GM13976 (cell line): ENCODE results near the gene PLPP7.
"Not testable (repeated sequence)": the region's sequence is repeated elsewhere in the genome, so short reads cannot be mapped to it uniquely, and the experiment has no call there.

Experiments used
- DNase-seq: peaks from one replicate; pipeline ENCODE4 v3.0.0; 2012; ENCODE audit warnings: low spot score
- in situ Hi-C: fragments of 300-500 bp; cut with MboI; formaldehyde crosslinking; loops from one replicate; pipeline ENCODE4 v1.12.0; 2022; ENCODE audit warnings: low sequenced_read_pairs, mixed read lengths, inconsistent platforms; ENCODE audit not compliant: unreplicated experiment
- TF ChIP-seq, protein P1 (sequence below): IDR thresholded peaks from 2 replicates; pipeline ENCODE4 v1.5.1; 2012; ENCODE audit warnings: borderline replicate concordance, mild to moderate bottlenecking; ENCODE audit not compliant: insufficient read depth; ENCODE audit errors: extremely low read depth, missing control alignments, control extremely low read depth

PLPP7 gene

DNA sequence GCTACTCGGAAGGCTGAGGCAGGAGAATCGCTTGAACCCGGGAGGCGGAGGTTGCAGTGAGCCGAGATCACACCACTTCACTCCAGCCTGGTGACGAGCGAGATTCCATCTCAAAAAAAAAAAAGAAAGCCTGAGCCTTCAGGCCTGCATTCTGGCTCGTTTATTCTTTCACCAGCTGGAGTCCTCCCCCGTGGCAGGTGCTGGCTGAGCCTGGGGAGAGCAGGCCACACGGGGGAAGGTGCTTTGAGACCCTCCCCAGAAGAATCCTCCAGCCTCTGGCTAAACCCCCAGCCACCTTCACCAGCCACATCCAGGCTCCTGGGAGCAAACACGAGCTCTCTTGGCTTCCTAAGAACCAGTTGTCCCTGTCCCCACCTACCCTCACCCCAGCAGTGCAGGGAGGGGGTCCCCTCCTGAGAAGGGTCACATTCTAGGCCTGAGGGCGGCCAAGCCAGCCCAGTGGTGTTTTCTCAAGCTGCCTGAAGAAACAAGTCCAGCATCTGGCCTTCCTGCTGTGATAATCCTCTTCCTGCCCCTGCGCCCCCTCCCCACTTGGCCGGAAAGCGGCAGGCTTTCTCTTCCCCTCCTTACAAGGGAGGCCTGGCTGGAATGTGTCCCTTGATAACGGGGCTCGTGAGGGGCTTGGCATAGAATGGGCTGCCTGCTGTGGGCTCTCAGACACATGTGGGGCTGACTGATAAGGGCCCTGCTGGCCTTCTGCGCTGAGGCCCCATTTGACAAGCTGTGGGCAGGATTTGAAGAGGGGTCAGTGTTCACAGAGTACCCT, 41.5 kb downstream of the PLPP7 start:
- TF ChIP-seq, protein P1, sequence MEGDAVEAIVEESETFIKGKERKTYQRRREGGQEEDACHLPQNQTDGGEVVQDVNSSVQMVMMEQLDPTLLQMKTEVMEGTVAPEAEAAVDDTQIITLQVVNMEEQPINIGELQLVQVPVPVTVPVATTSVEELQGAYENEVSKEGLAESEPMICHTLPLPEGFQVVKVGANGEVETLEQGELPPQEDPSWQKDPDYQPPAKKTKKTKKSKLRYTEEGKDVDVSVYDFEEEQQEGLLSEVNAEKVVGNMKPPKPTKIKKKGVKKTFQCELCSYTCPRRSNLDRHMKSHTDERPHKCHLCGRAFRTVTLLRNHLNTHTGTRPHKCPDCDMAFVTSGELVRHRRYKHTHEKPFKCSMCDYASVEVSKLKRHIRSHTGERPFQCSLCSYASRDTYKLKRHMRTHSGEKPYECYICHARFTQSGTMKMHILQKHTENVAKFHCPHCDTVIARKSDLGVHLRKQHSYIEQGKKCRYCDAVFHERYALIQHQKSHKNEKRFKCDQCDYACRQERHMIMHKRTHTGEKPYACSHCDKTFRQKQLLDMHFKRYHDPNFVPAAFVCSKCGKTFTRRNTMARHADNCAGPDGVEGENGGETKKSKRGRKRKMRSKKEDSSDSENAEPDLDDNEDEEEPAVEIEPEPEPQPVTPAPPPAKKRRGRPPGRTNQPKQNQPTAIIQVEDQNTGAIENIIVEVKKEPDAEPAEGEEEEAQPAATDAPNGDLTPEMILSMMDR = no peak
- in situ Hi-C loops = loop anchor here (10.0 kb wide), 1 partner anchor 156 kb away; no protein-coding TSS in a partner anchor
- no peak for DNase-seq

DNA sequence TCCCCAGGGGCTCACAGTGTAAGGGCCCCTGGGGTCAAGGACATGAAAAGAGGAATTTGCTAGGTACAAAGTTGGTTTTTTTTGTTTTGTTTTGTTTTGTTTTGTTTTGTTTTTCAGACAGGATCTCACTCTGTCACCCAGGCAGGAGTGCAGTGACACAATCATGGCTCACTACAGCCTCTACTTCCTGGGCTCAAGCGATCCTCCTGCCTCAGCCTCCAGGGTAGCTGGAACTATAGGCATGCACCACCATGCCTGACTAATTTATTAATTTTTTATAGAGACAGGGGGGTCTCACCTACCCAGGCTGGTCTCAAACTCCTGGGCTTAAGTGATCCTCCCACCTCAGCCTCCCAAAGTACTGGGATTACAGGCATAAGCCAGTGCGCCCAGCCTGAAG, 42.5 kb downstream of the PLPP7 start:
- in situ Hi-C loops = loop anchor here (10.0 kb wide), 1 partner anchor 157 kb away; no protein-coding TSS in a partner anchor
- DNase-seq = not testable (repeated sequence)

DNA sequence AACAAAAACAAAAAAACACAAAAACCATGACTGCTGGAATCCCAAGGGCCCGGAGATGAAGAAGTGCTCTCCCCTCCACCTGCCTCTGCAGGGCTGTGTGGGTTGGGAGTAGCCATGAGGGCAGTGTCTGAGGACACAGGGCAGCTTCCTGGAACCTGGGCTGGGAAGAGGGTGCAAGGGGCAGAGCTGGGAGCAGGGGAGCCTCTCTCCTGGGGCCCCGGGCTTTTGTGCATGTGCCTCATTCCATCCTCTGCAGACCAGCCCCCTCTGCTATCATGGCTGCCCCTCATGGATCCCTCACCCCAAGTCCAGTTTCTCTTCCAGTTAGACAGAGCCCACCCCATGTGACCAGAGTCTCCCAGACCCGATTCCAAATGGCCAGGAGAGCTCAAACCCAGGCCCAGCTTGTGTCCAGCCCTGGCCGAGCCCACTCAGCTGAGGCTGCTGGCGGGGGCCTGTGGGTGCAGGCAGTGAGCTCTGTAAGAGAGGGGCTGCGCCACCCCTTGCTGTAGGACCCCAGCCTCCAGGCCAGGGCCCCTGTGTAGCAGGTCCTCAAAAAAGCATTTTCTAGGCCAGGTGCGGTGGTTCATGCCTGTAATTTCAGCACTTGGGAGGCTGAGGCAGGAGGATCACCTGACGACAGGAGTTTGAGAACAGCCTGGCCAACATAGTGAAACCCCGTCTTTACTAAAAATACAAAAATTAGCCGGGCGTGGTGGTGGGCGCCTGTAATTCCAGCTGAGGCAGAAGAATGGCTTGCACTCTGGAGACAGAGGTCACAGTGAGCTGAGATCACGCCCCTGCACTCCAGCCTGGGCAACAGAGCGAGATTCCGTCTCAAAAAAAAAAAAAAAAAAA, 44.5 kb downstream of the PLPP7 start:
- TF ChIP-seq, protein P1 = no peak
- in situ Hi-C loops = loop anchor here (10.0 kb wide), 1 partner anchor 159 kb away; no protein-coding TSS in a partner anchor
- DNase-seq = no peak

DNA sequence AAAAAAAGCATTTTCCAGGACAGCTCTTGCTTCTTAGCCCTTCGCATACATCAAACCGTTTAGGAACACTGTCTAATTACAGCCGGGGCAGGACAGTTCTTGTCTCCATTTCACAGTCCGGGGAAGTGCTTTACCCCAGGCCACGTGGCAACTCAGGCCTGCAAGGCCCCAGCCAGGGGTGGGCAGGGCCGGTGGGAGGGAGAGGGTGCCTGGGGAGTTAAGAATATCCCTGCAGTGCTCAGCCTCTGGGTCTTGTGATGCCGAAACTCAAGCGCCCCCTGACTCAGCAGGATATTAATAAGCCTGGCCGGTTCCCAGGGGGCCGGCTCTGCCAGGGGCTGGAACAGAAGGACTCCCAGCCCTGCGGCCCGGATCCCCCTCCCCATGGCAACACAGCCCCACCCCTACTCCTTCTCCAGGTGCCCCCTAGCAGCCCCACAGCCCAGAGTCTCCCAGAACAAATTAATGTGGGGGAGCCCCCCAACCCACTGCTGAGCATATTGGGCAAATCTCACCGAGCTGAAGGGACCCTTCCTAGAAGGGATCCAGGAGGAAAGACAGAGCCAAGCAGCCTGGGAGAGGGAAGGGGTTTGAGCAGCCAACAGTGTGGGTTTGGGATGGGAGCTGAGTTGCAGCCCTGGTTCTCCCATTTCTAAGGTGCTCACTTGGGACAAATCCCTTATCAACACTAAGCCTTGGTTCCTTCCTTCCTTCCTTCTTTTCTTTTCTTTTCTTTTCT, 45.3 kb downstream of the PLPP7 start:
- DNase-seq = no peak
- in situ Hi-C loops = loop anchor here (10.0 kb wide), 1 partner anchor 160 kb away; no protein-coding TSS in a partner anchor
- TF ChIP-seq, protein P1 = no peak

DNA sequence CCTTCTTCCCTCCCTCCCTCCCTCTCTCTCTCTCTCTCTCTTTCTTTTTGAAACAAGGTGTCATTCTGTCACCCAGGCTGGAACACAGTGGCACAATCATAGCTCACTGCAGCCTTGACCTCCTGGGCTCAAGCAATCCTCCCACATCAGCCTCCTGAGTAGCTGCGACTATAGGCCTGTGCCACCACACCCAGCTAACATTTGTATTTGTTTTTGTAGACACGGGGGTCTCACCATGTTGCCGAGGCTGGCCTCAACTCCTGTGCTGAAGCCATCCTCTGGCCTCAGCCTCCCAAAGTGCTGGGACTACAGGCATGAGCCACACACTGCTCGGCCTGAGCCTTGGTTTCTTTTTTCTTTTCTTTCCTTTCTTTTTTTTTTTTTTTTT, 45.8 kb downstream of the PLPP7 start:
- DNase-seq = no peak
- in situ Hi-C loops = loop anchor here (10.0 kb wide), 1 partner anchor 161 kb away; no protein-coding TSS in a partner anchor
- TF ChIP-seq, protein P1 = no peak

DNA sequence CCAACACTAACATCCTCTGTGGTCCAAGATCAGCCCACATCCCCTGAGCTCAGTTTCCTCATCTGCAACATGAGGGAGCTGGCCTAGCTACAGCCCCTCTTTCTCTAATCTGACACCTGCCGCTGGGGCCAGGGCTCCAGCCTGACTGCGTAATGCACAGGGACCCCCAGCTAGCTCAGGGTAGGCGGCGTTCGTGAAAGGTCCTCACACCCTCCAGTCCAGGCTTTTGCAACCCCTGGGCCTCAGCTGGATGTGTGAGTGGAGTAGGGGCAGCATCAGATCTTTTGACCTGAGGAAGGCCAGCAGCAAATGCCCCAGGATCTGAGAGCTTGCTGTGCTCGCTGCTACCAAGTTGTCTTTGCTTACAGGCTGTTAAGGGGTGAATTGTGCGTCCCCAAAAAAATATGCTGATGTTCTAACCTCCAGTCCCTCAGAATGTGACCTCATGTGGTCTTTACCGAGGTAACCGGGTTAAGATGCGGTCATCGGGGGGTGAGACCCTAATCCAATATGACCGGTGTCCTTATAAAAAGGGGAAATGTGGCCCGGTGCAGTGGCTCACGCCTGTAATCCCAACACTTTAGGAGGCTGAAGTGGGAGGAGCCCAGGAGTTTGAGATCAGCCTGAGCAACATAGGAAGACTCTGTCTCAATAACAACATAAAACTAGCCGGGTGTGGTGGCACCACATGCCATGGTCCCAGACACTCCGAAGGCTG, 47.8 kb downstream of the PLPP7 start:
- in situ Hi-C loops = loop anchor here (10.0 kb wide), 1 partner anchor 162 kb away; no protein-coding TSS in a partner anchor

DNA sequence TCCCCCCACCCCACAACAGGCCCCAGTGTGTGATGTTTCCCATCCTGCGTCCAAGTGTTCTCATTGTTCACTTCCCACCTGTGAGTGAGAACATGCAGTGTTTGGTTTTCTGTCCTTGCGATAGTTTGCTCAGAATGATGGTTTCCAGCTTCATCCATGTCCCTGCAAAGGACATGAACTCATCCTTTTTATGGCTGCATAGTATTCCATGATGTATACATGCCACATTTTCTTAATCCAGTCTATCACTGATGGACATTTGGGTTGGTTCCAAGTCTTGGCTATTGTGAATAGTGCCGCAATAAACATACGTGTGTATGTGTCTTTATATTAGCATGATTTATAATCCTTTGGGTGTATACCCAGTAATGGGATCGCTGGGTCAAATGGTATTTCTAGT, 49.7 kb downstream of the PLPP7 start:
- not testable (repeated sequence) for DNase-seq
- in situ Hi-C loops = loop anchor here (10.0 kb wide), 1 partner anchor 164 kb away; no protein-coding TSS in a partner anchor

More for the DNA sequence above, 47.8 kb downstream of the PLPP7 start:
- DNase-seq = no peak
- TF ChIP-seq, protein P1 = no peak

DNA sequence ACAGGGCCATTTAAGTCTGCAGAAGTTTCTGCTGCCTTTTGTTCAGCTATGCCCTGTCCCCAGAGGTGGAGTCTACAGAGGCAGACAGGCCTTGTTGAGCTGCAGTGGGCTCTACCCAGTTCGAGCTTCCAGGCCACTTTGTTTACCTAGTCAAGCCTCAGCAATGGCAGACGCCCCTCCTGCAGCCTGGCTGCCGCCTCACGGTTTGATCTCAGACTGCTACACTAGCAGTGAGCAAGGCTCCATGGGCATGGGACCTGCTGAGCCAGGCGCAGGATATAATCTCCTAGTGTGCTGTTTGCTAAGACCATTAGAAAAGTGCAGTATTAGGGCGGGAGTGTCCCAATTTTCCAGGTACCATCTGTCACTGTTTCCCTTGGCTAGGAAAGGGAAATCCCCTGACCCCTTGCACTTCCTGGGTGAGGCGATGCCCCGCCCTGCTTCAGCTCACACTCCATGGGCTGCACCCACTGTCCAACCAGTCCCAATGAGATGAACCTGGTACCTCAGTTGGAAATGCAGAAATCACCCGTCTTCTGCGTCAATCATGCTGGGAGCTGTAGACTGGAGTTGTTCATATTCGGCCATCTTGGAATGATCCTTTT, 55.5 kb downstream of the PLPP7 start:
- DNase-seq, in situ Hi-C loops: not testable (repeated sequence)
